ENCODE measurements around the gene SLC6A2. TPM values are rescaled to one million over a fixed set of nuclear protein-coding genes. Genes with fewer than 3 reads are reported as not detected.
"Not testable (repeated sequence)": the region's sequence is repeated elsewhere in the genome, so short reads cannot be mapped to it uniquely, and the experiment has no call there.

Gene SLC6A2
- not detected for polyA plus RNA-seq (ENCODE audit: low read depth in 6 of 6)

GRCh38 chr16:55655897-55656681 lies at the start of gene SLC6A2:
TSS of gene SLC6A2 (plus strand) at chr16:55655988. CDS start at chr16:55656695, 707 bp downstream.
- H3K9me3 Mint-ChIP-seq = no peaks in the 10 kb centered on the region
- DNase-seq = no peak
- H3K27ac Mint-ChIP-seq = no peak within 1 kb of the TSS
- no peak for ATAC-seq (ENCODE audit: low read depth in 2 of 2)
- no peak within 1 kb of the TSS for H3K4me3 Mint-ChIP-seq
- H3K36me3 Mint-ChIP-seq = no peaks in the 10 kb centered on the region
- no peaks in the 10 kb centered on the region for H3K4me1 Mint-ChIP-seq
- peaks cover 22 to 40% (median 32%) of the 10 kb centered on the region in 3 donors for H3K27me3 Mint-ChIP-seq

GRCh38 chr16:55613613-55614335 lies 42.0 kb upstream of the SLC6A2 start:
- no peak for DNase-seq
- H3K4me1 Mint-ChIP-seq = no peaks in the 10 kb centered on the region
- H3K36me3 Mint-ChIP-seq = peaks cover 0 to 4% of the 10 kb centered on the region in 2 donors
- no peak for ATAC-seq (ENCODE audit: low read depth in 2 of 2)
- peaks cover 8 to 23% (median 8%) of the 10 kb centered on the region in 3 donors for H3K27me3 Mint-ChIP-seq
- no peak overlapping the region for H3K4me3 Mint-ChIP-seq
- no peak overlapping the region for H3K27ac Mint-ChIP-seq
- peaks cover 0 to 33% (median 5%) of the 10 kb centered on the region in 7 donors for H3K9me3 Mint-ChIP-seq

GRCh38 chr16:55615071-55615470 lies 40.7 kb upstream of the SLC6A2 start:
- Mint-ChIP-seq H3K9me3 (peaks cover 2 to 28% (median 5%) of the 10 kb centered on the region in 7 donors), H3K4me1 (no peaks in the 10 kb centered on the region), H3K27ac (no peak overlapping the region), H3K36me3 (peaks cover 0 to 4% of the 10 kb centered on the region in 2 donors), H3K27me3 (peaks cover 8 to 23% (median 8%) of the 10 kb centered on the region in 3 donors), H3K4me3 (no peak overlapping the region)
- no peak for ATAC-seq (ENCODE audit: low read depth in 2 of 2)
- no peak for DNase-seq

GRCh38 chr16:55615670-55616069 lies 40.1 kb upstream of the SLC6A2 start:
- not testable (repeated sequence) for H3K27ac Mint-ChIP-seq; H3K36me3 Mint-ChIP-seq; DNase-seq; ATAC-seq (ENCODE audit: low read depth in 2 of 2); H3K4me3 Mint-ChIP-seq; H3K4me1 Mint-ChIP-seq
- Mint-ChIP-seq H3K9me3 (peaks cover 5 to 22% (median 8%) of the 10 kb centered on the region in 7 donors), H3K27me3 (peaks cover 8 to 29% (median 8%) of the 10 kb centered on the region in 3 donors)

GRCh38 chr16:55621771-55622170 lies 34.0 kb upstream of the SLC6A2 start:
- DNase-seq = no peak
- no peak for ATAC-seq (ENCODE audit: low read depth in 2 of 2)
- peaks cover 1 to 21% (median 2%) of the 10 kb centered on the region in 3 donors for H3K27me3 Mint-ChIP-seq
- no peaks in the 10 kb centered on the region for H3K4me1 Mint-ChIP-seq
- no peak overlapping the region for H3K27ac Mint-ChIP-seq
- peaks cover 0 to 1% of the 10 kb centered on the region in 2 donors for H3K36me3 Mint-ChIP-seq
- H3K9me3 Mint-ChIP-seq = peaks cover under 1 to 14% (median 7%) of the 10 kb centered on the region in 7 donors
- no peak overlapping the region for H3K4me3 Mint-ChIP-seq

- peaks cover 0 to 18% (median 0%) of the 10 kb centered on the region in 3 donors for H3K27me3 Mint-ChIP-seq
- DNase-seq (no peak), ATAC-seq (ENCODE audit: low read depth in 2 of 2) (no peak)
- peaks cover 0 to 9% (median 5%) of the 10 kb centered on the region in 7 donors for H3K9me3 Mint-ChIP-seq
- H3K36me3 Mint-ChIP-seq = no peaks in the 10 kb centered on the region
- H3K27ac Mint-ChIP-seq = no peak overlapping the region
- no peaks in the 10 kb centered on the region for H3K4me1 Mint-ChIP-seq
- no peak overlapping the region for H3K4me3 Mint-ChIP-seq
These were observed 33.5 kb upstream of the SLC6A2 start for GRCh38 chr16:55622272-55622671.

- ATAC-seq (ENCODE audit: low read depth in 2 of 2) (no peak), DNase-seq (no peak)
- Mint-ChIP-seq H3K4me3 (no peak overlapping the region), H3K27me3 (peaks cover 0 to 11% (median 0%) of the 10 kb centered on the region in 3 donors), H3K36me3 (no peaks in the 10 kb centered on the region), H3K27ac (no peak overlapping the region), H3K4me1 (no peaks in the 10 kb centered on the region), H3K9me3 (peaks cover 0 to 8% (median 5%) of the 10 kb centered on the region in 7 donors)
These were observed 32.7 kb upstream of the SLC6A2 start for GRCh38 chr16:55622930-55623561.

GRCh38 chr16:55623640-55624039 lies 32.1 kb upstream of the SLC6A2 start:
- DNase-seq = no peak
- no peaks in the 10 kb centered on the region for H3K4me1 Mint-ChIP-seq
- H3K9me3 Mint-ChIP-seq = peaks cover 0 to 8% (median 5%) of the 10 kb centered on the region in 7 donors
- peaks cover 0 to 6% (median 4%) of the 10 kb centered on the region in 3 donors for H3K27me3 Mint-ChIP-seq
- no peak overlapping the region for H3K27ac Mint-ChIP-seq
- no peak overlapping the region for H3K4me3 Mint-ChIP-seq
- no peaks in the 10 kb centered on the region for H3K36me3 Mint-ChIP-seq
- no peak for ATAC-seq (ENCODE audit: low read depth in 2 of 2)

GRCh38 chr16:55624696-55625095 lies 31.1 kb upstream of the SLC6A2 start:
- ATAC-seq (ENCODE audit: low read depth in 2 of 2) (no peak), DNase-seq (no peak)
- no peak overlapping the region for H3K4me3 Mint-ChIP-seq
- peak overlapping the region in 1 of 6 donors; percentile 41 for H3K27ac Mint-ChIP-seq
- no peaks in the 10 kb centered on the region for H3K36me3 Mint-ChIP-seq
- H3K27me3 Mint-ChIP-seq = peaks cover 4 to 9% (median 4%) of the 10 kb centered on the region in 3 donors
- peaks cover 0 to 8% (median 5%) of the 10 kb centered on the region in 7 donors for H3K9me3 Mint-ChIP-seq
- no peaks in the 10 kb centered on the region for H3K4me1 Mint-ChIP-seq

GRCh38 chr16:55625843-55626242 lies 29.9 kb upstream of the SLC6A2 start:
- peaks cover 0 to 2% (median 0%) of the 10 kb centered on the region in 7 donors for H3K9me3 Mint-ChIP-seq
- no peak overlapping the region for H3K27ac Mint-ChIP-seq
- no peak overlapping the region for H3K4me3 Mint-ChIP-seq
- DNase-seq (no peak), ATAC-seq (ENCODE audit: low read depth in 2 of 2) (no peak)
- no peaks in the 10 kb centered on the region for H3K36me3 Mint-ChIP-seq
- H3K27me3 Mint-ChIP-seq = peaks cover 9 to 14% (median 13%) of the 10 kb centered on the region in 3 donors
- H3K4me1 Mint-ChIP-seq = no peaks in the 10 kb centered on the region

- no peak overlapping the region for H3K27ac Mint-ChIP-seq
- H3K4me3 Mint-ChIP-seq = no peak overlapping the region
- H3K4me1 Mint-ChIP-seq = no peaks in the 10 kb centered on the region
- H3K36me3 Mint-ChIP-seq = no peaks in the 10 kb centered on the region
- peaks cover 0 to 5% (median 0%) of the 10 kb centered on the region in 7 donors for H3K9me3 Mint-ChIP-seq
- H3K27me3 Mint-ChIP-seq = peaks cover 14 to 22% (median 20%) of the 10 kb centered on the region in 3 donors
- no peak for ATAC-seq (ENCODE audit: low read depth in 2 of 2)
- DNase-seq = no peak
These were observed 27.4 kb upstream of the SLC6A2 start for GRCh38 chr16:55628306-55628968.

- no peak overlapping the region for H3K4me3 Mint-ChIP-seq
- peaks cover 20 to 22% (median 21%) of the 10 kb centered on the region in 3 donors for H3K27me3 Mint-ChIP-seq
- H3K27ac Mint-ChIP-seq = no peak overlapping the region
- DNase-seq (no peak), ATAC-seq (ENCODE audit: low read depth in 2 of 2) (no peak)
- peaks cover 0 to 8% (median 0%) of the 10 kb centered on the region in 3 donors for H3K4me1 Mint-ChIP-seq
- H3K36me3 Mint-ChIP-seq = no peaks in the 10 kb centered on the region
- H3K9me3 Mint-ChIP-seq = peaks cover 0 to 3% (median 0%) of the 10 kb centered on the region in 7 donors
These were observed 25.0 kb upstream of the SLC6A2 start for GRCh38 chr16:55630774-55631173.

GRCh38 chr16:55632259-55632658 lies 23.5 kb upstream of the SLC6A2 start:
- H3K4me3 Mint-ChIP-seq = no peak overlapping the region
- peaks cover 0 to 3% (median 0%) of the 10 kb centered on the region in 7 donors for H3K9me3 Mint-ChIP-seq
- peaks cover 22 to 26% (median 25%) of the 10 kb centered on the region in 3 donors for H3K27me3 Mint-ChIP-seq
- no peak for ATAC-seq (ENCODE audit: low read depth in 2 of 2)
- no peak for DNase-seq
- no peaks in the 10 kb centered on the region for H3K36me3 Mint-ChIP-seq
- H3K27ac Mint-ChIP-seq = no peak overlapping the region
- H3K4me1 Mint-ChIP-seq = peaks cover 0 to 8% (median 0%) of the 10 kb centered on the region in 3 donors
